DMS53 (cell line): Measurements from ENCODE around the gene HRH3.

Experiments used
- DNase-seq: peaks from one replicate; lab custom pipeline; 2025; lab: John Stamatoyannopoulos, UW

HRH3 gene

GRCh38 chr20:62215020-62215990 is 4.8 kb downstream of the HRH3 start:
- peak; percentile 63 for DNase-seq

- peak; percentile 82 for DNase-seq
Observed at GRCh38 chr20:62214067-62214466, 6.0 kb downstream of the HRH3 start.

GRCh38 chr20:62212299-62212698 is 7.8 kb downstream of the HRH3 start:
- DNase-seq: no peak

GRCh38 chr20:62211769-62212288 is 8.2 kb downstream of the HRH3 start:
- no peak for DNase-seq

GRCh38 chr20:62211216-62211615 is 8.9 kb downstream of the HRH3 start:
- DNase-seq: no peak

- peak; percentile 79 for DNase-seq
Observed at GRCh38 chr20:62210496-62210855, 9.6 kb downstream of the HRH3 start.

GRCh38 chr20:62209850-62210495 is 10.1 kb downstream of the HRH3 start:
- no peak for DNase-seq

GRCh38 chr20:62208795-62209755 is 11.0 kb downstream of the HRH3 start:
- DNase-seq: peak; percentile 76

- DNase-seq: no peak
Observed at GRCh38 chr20:62208061-62208794, 11.8 kb downstream of the HRH3 start.

- no peak for DNase-seq
Observed at GRCh38 chr20:62206388-62206775, 13.7 kb downstream of the HRH3 start.

GRCh38 chr20:62205618-62206387 is 14.3 kb downstream of the HRH3 start:
- DNase-seq: no peak

GRCh38 chr20:62203378-62204030 is 16.6 kb downstream of the HRH3 start:
- DNase-seq: no peak

- no peak for DNase-seq
Observed at GRCh38 chr20:62202676-62203377, 17.3 kb downstream of the HRH3 start.

GRCh38 chr20:62202083-62202395 is 18.0 kb downstream of the HRH3 start:
- DNase-seq: no peak

- no peak for DNase-seq
Observed at GRCh38 chr20:62201173-62202082, 18.6 kb downstream of the HRH3 start.

GRCh38 chr20:62200491-62201172 is 19.4 kb downstream of the HRH3 start:
- DNase-seq: no peak

- no peak for DNase-seq
Observed at GRCh38 chr20:62198931-62199330, 21.1 kb downstream of the HRH3 start.

- no peak for DNase-seq
Observed at GRCh38 chr20:62198496-62198895, 21.6 kb downstream of the HRH3 start.
